H1 (cell line): Measurements from ENCODE around the gene CHRD. TPM values are rescaled to one million over a fixed set of nuclear protein-coding genes. Genes with fewer than 3 reads are reported as not detected.
A peak's percentile ranks its signal among the peaks of the same experiment; 100 is the strongest.

Source experiments
- CTCF ChIA-PET: fragments of 300-600 bp; sonication (Branson Sonifier 250); formaldehyde crosslinking; loops from one replicate; lab custom pipeline; 2021; ENCODE audit not compliant: partially characterized antibody; lab: Charles Lee
- POLR2A ChIA-PET: fragments of 300-600 bp; sonication (Branson Sonifier 250); formaldehyde crosslinking; loops from one replicate; lab custom pipeline; 2021; ENCODE audit warnings: inconsistent platforms; ENCODE audit not compliant: partially characterized antibody; lab: Charles Lee
- DNase-seq, 2 experiments: peaks; one replicate each; pipeline versions ENCODE4 v3.0.0 to v3.0.0-alpha.2; 2010 to 2022; ENCODE audit warnings: low spot score in 2 of 2, low read depth in 1 of 2, mixed read lengths in 1 of 2
- FAIRE-seq: peaks from 2 replicates; lab custom pipeline; 2011; peaks lifted over from hg19 to GRCh38; lab: Jason Lieb, UNC
- H2AFZ ChIP-seq: 2 replicates; pipeline ENCODE4 v1.8.1; 2012; ENCODE audit warnings: low read length, inconsistent platforms
- H2AK5ac ChIP-seq: 2 replicates; pipeline ENCODE4 v1.6.1; 2013; ENCODE audit warnings: low read depth, low read length
- H2BK120ac ChIP-seq: replicated peaks from 2 replicates; pipeline ENCODE3; 2013; ENCODE audit warnings: low read depth, low read length, inconsistent platforms
- H2BK12ac ChIP-seq: 2 replicates; pipeline ENCODE4 v1.6.1; 2013; ENCODE audit warnings: low read depth, low read length
- H2BK15ac ChIP-seq: 2 replicates; pipeline ENCODE4 v1.6.1; 2013; ENCODE audit warnings: low read length
- H2BK20ac ChIP-seq: 2 replicates; pipeline ENCODE4 v1.6.1; 2013; ENCODE audit warnings: low read length
- H2BK5ac ChIP-seq: 2 replicates; pipeline ENCODE4 v1.6.1; 2013; ENCODE audit warnings: low read depth, low read length
- H3K14ac ChIP-seq: 2 replicates; pipeline ENCODE4 v1.6.1; 2013; ENCODE audit warnings: inconsistent platforms; ENCODE audit not compliant: insufficient read length
- H3K18ac ChIP-seq: 2 replicates; pipeline ENCODE4 v1.6.1; 2013; ENCODE audit warnings: low read length; ENCODE audit errors: extremely low read depth
- H3K23ac ChIP-seq: 2 replicates; pipeline ENCODE4 v1.6.1; 2013; ENCODE audit warnings: inconsistent platforms; ENCODE audit not compliant: insufficient read length
- H3K23me2 ChIP-seq: 2 replicates; pipeline ENCODE4 v1.6.1; 2013; ENCODE audit warnings: low read depth, low read length
- H3K27ac ChIP-seq: 2 replicates; pipeline ENCODE4 v1.6.1; 2011; ENCODE audit warnings: low read depth, low read length, inconsistent platforms
- H3K27me3 ChIP-seq, 4 experiments: replicated peaks in 1 of 4; 1 replicate in 1 of 4; 2 replicates in 3 of 4; pipeline versions ENCODE4 v1.6.1 to v1.8.1; 2011 to 2013; ENCODE audit warnings: low read length in 3 of 4, mild to moderate bottlenecking in 3 of 4, inconsistent platforms in 2 of 4, mixed read lengths in 2 of 4, moderate library complexity in 1 of 4; ENCODE audit not compliant: control insufficient read depth in 3 of 4, insufficient read depth in 3 of 4; ENCODE audit errors: extremely low read depth in 1 of 4
- H3K36me3 ChIP-seq, 4 experiments: 2 replicates each; pipeline versions ENCODE4 v1.6.1 to v1.8.1; 2011 to 2013; ENCODE audit warnings: mild to moderate bottlenecking in 4 of 4, low read length in 3 of 4, moderate library complexity in 2 of 4, control low read depth in 1 of 4, inconsistent platforms in 1 of 4; ENCODE audit not compliant: insufficient read depth in 4 of 4, control insufficient read depth in 2 of 4
- H3K4ac ChIP-seq: replicated peaks from 2 replicates; pipeline ENCODE3; 2013; ENCODE audit warnings: low read length, low read depth, mixed read lengths, inconsistent platforms; ENCODE audit not compliant: insufficient read length
- H3K4me1 ChIP-seq, 4 experiments: replicated peaks in 1 of 4; 1 replicate in 1 of 4; 2 replicates in 3 of 4; pipeline versions ENCODE4 v1.6.1 to v1.8.1; 2011 to 2013; ENCODE audit warnings: low read length in 3 of 4, inconsistent platforms in 2 of 4, mixed read lengths in 1 of 4; ENCODE audit not compliant: insufficient read depth in 4 of 4, control insufficient read depth in 3 of 4
- H3K4me2 ChIP-seq, 2 experiments: 2 replicates each; pipeline versions ENCODE4 v1.6.1 to v1.8.1; 2011 to 2013; ENCODE audit warnings: low read depth in 2 of 2, low read length in 2 of 2, control low read depth in 1 of 2, inconsistent platforms in 1 of 2, mild to moderate bottlenecking in 1 of 2; ENCODE audit not compliant: insufficient read depth in 1 of 2
- H3K4me3 ChIP-seq, 4 experiments: fragments of 200-600, 300-600 bp in 1 of 4; sonication (generic), shearing (Covaris generic), sonication (Bioruptor Twin) in 1 of 4; 2 replicates each; pipeline versions ENCODE4 v1.5.1 to v1.8.1; 2011 to 2016; ENCODE audit warnings: low read length in 4 of 4, low read depth in 3 of 4, control low read depth in 2 of 4, inconsistent platforms in 2 of 4, mild to moderate bottlenecking in 2 of 4, mixed read lengths in 1 of 4, moderate library complexity in 1 of 4; ENCODE audit not compliant: insufficient read depth in 2 of 4; ENCODE audit errors: extremely low read depth in 1 of 4
- H3K56ac ChIP-seq: replicated peaks from 2 replicates; pipeline ENCODE3; 2013; ENCODE audit warnings: low read depth, mild to moderate bottlenecking, mixed read lengths, low read length, inconsistent platforms; ENCODE audit not compliant: insufficient read length
- H3K79me1 ChIP-seq: 2 replicates; pipeline ENCODE4 v1.6.1; 2013; ENCODE audit warnings: low read depth, low read length, control low read depth
- H3K79me2 ChIP-seq, 2 experiments: 2 replicates each; pipeline versions ENCODE4 v1.6.1 to v1.8.1; 2012 to 2013; ENCODE audit warnings: low read length in 2 of 2, mild to moderate bottlenecking in 2 of 2, inconsistent platforms in 1 of 2; ENCODE audit not compliant: insufficient read depth in 2 of 2, control insufficient read depth in 1 of 2
- H3K9ac ChIP-seq, 4 experiments: replicated peaks in 1 of 4; 1 replicate in 1 of 4; 2 replicates in 3 of 4; pipeline versions ENCODE4 v1.6.1 to v1.8.1; 2011 to 2013; ENCODE audit warnings: low read depth in 3 of 4, low read length in 3 of 4, control low read depth in 2 of 4, mild to moderate bottlenecking in 2 of 4, moderate library complexity in 2 of 4, inconsistent platforms in 1 of 4; ENCODE audit errors: extremely low read depth in 1 of 4
- H3K9me3 ChIP-seq, 2 experiments: 2 replicates each; pipeline versions ENCODE4 v1.6.1 to v1.8.1; 2012 to 2013; ENCODE audit warnings: mild to moderate bottlenecking in 2 of 2, moderate library complexity in 2 of 2, control low read depth in 1 of 2, inconsistent platforms in 1 of 2, low read depth in 1 of 2, low read length in 1 of 2, mixed read lengths in 1 of 2; ENCODE audit not compliant: insufficient read depth in 2 of 2
- H4K20me1 ChIP-seq, 2 experiments: replicated peaks in 1 of 2; 2 replicates each; pipeline versions ENCODE3 to v1.8.1; 2011 to 2013; ENCODE audit warnings: inconsistent platforms in 2 of 2, low read length in 2 of 2, mild to moderate bottlenecking in 1 of 2; ENCODE audit not compliant: insufficient read depth in 2 of 2, control insufficient read depth in 1 of 2
- H4K5ac ChIP-seq: 2 replicates; pipeline ENCODE4 v1.6.1; 2013; ENCODE audit warnings: low read length, low read depth, mixed read lengths, inconsistent platforms; ENCODE audit not compliant: insufficient read length
- H4K8ac ChIP-seq: 2 replicates; pipeline ENCODE4 v1.8.0; 2013; ENCODE audit warnings: mild to moderate bottlenecking, moderate library complexity, low read length, inconsistent platforms; ENCODE audit not compliant: insufficient read depth; ENCODE audit errors: extremely low read depth
- H4K91ac ChIP-seq: replicated peaks from 2 replicates; pipeline ENCODE3; 2013; ENCODE audit warnings: low read length, mixed read lengths, inconsistent platforms; ENCODE audit not compliant: insufficient read length
- ATF2 ChIP-seq: IDR thresholded peaks from 2 replicates; pipeline ENCODE4 v1.6.1; 2012; ENCODE audit warnings: low read length, inconsistent platforms
- CBX8 ChIP-seq: fragments of 300-800, 300-1000 bp; sonication (generic); IDR thresholded peaks from 2 replicates; pipeline ENCODE4 v1.7.1; 2016; ENCODE audit warnings: low read depth, low read length, borderline replicate concordance
- EP300 ChIP-seq, 2 experiments: IDR thresholded peaks; 1 replicate in 1 of 2; 2 replicates in 1 of 2; pipeline ENCODE4 v1.6.1; 2011 to 2012; ENCODE audit warnings: low read depth in 2 of 2, low read length in 2 of 2, mild to moderate bottlenecking in 2 of 2, borderline replicate concordance in 1 of 2, inconsistent platforms in 1 of 2, moderate library complexity in 1 of 2
- FOSL1 ChIP-seq: IDR thresholded peaks from 2 replicates; pipeline ENCODE4 v1.6.1; 2011; ENCODE audit warnings: mild to moderate bottlenecking, low read depth, low read length, moderate library complexity; ENCODE audit not compliant: insufficient read depth
- JUN ChIP-seq: IDR thresholded peaks from 2 replicates; pipeline ENCODE4 v1.6.1; 2011; ENCODE audit warnings: low read depth, mild to moderate bottlenecking, improper control_type of control experiment, low read length
- JUND ChIP-seq: IDR thresholded peaks from 2 replicates; pipeline ENCODE4 v1.6.1; 2011; ENCODE audit warnings: mild to moderate bottlenecking, improper control_type of control experiment, low read length
- KDM5A ChIP-seq: fragments of 200-600 bp; IDR thresholded peaks from 2 replicates; pipeline ENCODE4 v1.7.1; 2012; ENCODE audit warnings: mild to moderate bottlenecking, low read length, inconsistent platforms, mixed read lengths
- POLR2AphosphoS5 ChIP-seq: IDR thresholded peaks from 2 replicates; pipeline ENCODE4 v1.6.1; 2011; ENCODE audit warnings: low read depth, low read length
- POU5F1 ChIP-seq: IDR thresholded peaks from 2 replicates; pipeline ENCODE4 v1.6.1; 2011; ENCODE audit warnings: low read depth, mild to moderate bottlenecking, low read length, moderate library complexity
- SRF ChIP-seq: IDR thresholded peaks from 2 replicates; pipeline ENCODE4 v1.6.1; 2011; ENCODE audit warnings: mild to moderate bottlenecking, low read depth, low read length, moderate library complexity
- SUZ12 ChIP-seq: fragments of 200-600 bp; sonication (generic); IDR thresholded peaks from 2 replicates; pipeline ENCODE4 v1.6.1; 2012; ENCODE audit warnings: mild to moderate bottlenecking, inconsistent platforms, low read length, moderate library complexity, mixed read lengths
- WGBS, 2 experiments: shearing (Covaris generic) in 1 of 2; methylation state at CpG; one replicate each; pipeline versions ENCODE4 v1.1.6 to v1.1.7; 2013 to 2015; ENCODE audit warnings: low lambda C conversion rate in 2 of 2, mixed read lengths in 2 of 2, inconsistent platforms in 1 of 2, low coverage in 1 of 2, missing lambda C conversion rate in 1 of 2; ENCODE audit not compliant: insufficient replicate concordance in 2 of 2, insufficient coverage in 1 of 2, insufficient read length in 1 of 2; ENCODE audit errors: extremely low coverage in 1 of 2, missing lambda C conversion rate in 1 of 2; 5-methylcytosine and 5-hydroxymethylcytosine counted together
- polyA plus RNA-seq, 7 experiments: library from polyadenylated mRNA; depleted of rRNA in 3 of 7; stranded (reverse) in 5 of 7; unstranded in 2 of 7; fragments of >200 nt in 5 of 7; fragments of 200-250 nt in 2 of 7; gene quantifications; 1 replicate in 5 of 7; 2 replicates in 1 of 7; 4 replicates in 1 of 7; pipeline versions ENCODE4 v1.2.1 to v1.2.3, GENCODE V29; 2011 to 2013; ENCODE audit warnings: missing spikeins in 2 of 7, mixed read lengths in 2 of 7
- total RNA-seq: library from RNA; stranded (reverse); fragmentation: NEBNext Ultra II Directional; extraction: Animal tissue kit (Norgen Biotek cat#: 25700); gene quantifications from 2 replicates; pipeline ENCODE4 v1.2.1, GENCODE V29; 2021

Gene CHRD
- total and polyA plus RNA-seq, 2 of the 8 experiments (the other 6 are each of a cell fraction or from before 2014, with no cell fraction given) = 0.62 to 0.86 TPM

GRCh38 chr3:184377374-184377773 is 2.5 kb upstream of the CHRD start:
- Histone ChIP-seq H3K23ac (no peak overlapping the region), H3K36me3 (no peaks in the 10 kb centered on the region), H3K27me3 (peaks cover 27 to 40% (median 38%) of the 10 kb centered on the region in 4 experiments), H3K27ac (no peak overlapping the region), H2BK120ac (no peak overlapping the region), H3K4me1 (peaks cover 0 to 33% (median 27%) of the 10 kb centered on the region in 4 experiments; a peak in 6 of 7 replicates), H3K18ac (0 out of 2 replicates have a peak overlapping the region, but pooled peaks have one; percentile 9), H2BK20ac (no peak overlapping the region), H4K20me1 (peaks cover 2 to 7% of the 10 kb centered on the region in 2 experiments), H2AK5ac (no peak overlapping the region), H4K5ac (peak overlapping the region; percentile 4), H4K91ac (no peak overlapping the region), H2BK5ac (no peak overlapping the region), H2BK12ac (peak overlapping the region; percentile 62; the same call in 1 of the 2 replicates), H3K4me3 (peak overlapping the region in 1 of 4 experiments; percentile 41; a peak in 1 of 8 replicates), H3K4me2 (peak overlapping the region; percentile 43 to 56), H3K56ac (no peak overlapping the region), H3K4ac (no peak overlapping the region), H2BK15ac (no peak overlapping the region), H3K79me2 (no peaks in the 10 kb centered on the region), H2AFZ (no peak overlapping the region), H3K23me2 (peaks cover 15% of the 10 kb centered on the region; the same call in 1 of the 2 replicates), H3K9ac (no peak overlapping the region), H3K9me3 (no peaks in the 10 kb centered on the region), H3K79me1 (no peaks in the 10 kb centered on the region), H4K8ac (no peak overlapping the region), H3K14ac (no peak overlapping the region)
- ChIA-PET CTCF (interaction anchor here (1.0 to 2.1 kb wide), 17 partner anchors 8 to 401 kb away, joined by 3 to 10 read pairs (median 4); partner anchors contain the start of genes CLCN2 and POLR2H), POLR2A (interaction anchor here (0.6 to 1.7 kb wide), 3 partner anchors 10 to 161 kb away, joined by 3 to 5 read pairs (median 4); no protein-coding TSS in a partner anchor)
- no peak for FAIRE-seq
- no peak for DNase-seq
- 90% methylated on average over 5 of the region's 5 CpGs; no CpG with 5 or more reads in 1 of the 2 experiments for WGBS, 2 experiments
- TF ChIP-seq POU5F1 (no peak), JUN (no peak), EP300 (IDR thresholded peaks at IDR 0.05; ENCODE audit: borderline replicate concordance in 1 of 2, low read depth in 2 of 2, low read length in 2 of 2) (no peak), JUND (no peak), SUZ12 (no peak), POLR2AphosphoS5 (no peak), SRF (no peak), FOSL1 (no peak), ATF2 (no peak), KDM5A (no peak), CBX8 (no peak)
